ENCODE measurements around the gene PLA2G5.
"Not testable (repeated sequence)": the region's sequence is repeated elsewhere in the genome, so short reads cannot be mapped to it uniquely, and the experiment has no call there.

Gene PLA2G5

GRCh38 chr1:20037877-20038276, 32.1 kb upstream of the PLA2G5 start:
- H3K36me3 ChIP-seq (ENCODE audit: control insufficient read depth in 1 of 2, insufficient read depth in 2 of 2, low read length in 2 of 2): no peaks in the 10 kb centered on the region
- no peak overlapping the region for H3K27ac ChIP-seq (ENCODE audit: low read depth, low read length)
- H3K4me3 ChIP-seq (ENCODE audit: low read depth in 1 of 2, low read length in 2 of 2): no peak overlapping the region
- H3K9ac ChIP-seq (ENCODE audit: low read depth in 1 of 2, low read length in 2 of 2): no peak overlapping the region
- H3K9me3 ChIP-seq (ENCODE audit: control insufficient read depth in 1 of 2, low read length in 2 of 2): peaks cover 0 to 2% of the 10 kb centered on the region in 2 donors
- H3K27me3 ChIP-seq (ENCODE audit: control insufficient read depth in 1 of 2, insufficient read depth in 2 of 2, low read length in 2 of 2): peaks cover 0 to 3% of the 10 kb centered on the region in 2 donors
- no peaks in the 10 kb centered on the region for H3K4me1 ChIP-seq (ENCODE audit: control insufficient read depth in 1 of 2, insufficient read depth in 2 of 2, low read length in 2 of 2)

- peaks cover 3 to 5% of the 10 kb centered on the region in 2 donors for H3K9me3 ChIP-seq (ENCODE audit: control insufficient read depth in 1 of 2, low read length in 2 of 2)
- no peaks in the 10 kb centered on the region for H3K36me3 ChIP-seq (ENCODE audit: control insufficient read depth in 1 of 2, insufficient read depth in 2 of 2, low read length in 2 of 2)
- peaks cover 0 to under 1% of the 10 kb centered on the region in 2 donors for H3K27me3 ChIP-seq (ENCODE audit: control insufficient read depth in 1 of 2, insufficient read depth in 2 of 2, low read length in 2 of 2)
- no peak overlapping the region for H3K9ac ChIP-seq (ENCODE audit: low read depth in 1 of 2, low read length in 2 of 2)
- H3K4me1 ChIP-seq (ENCODE audit: control insufficient read depth in 1 of 2, insufficient read depth in 2 of 2, low read length in 2 of 2): no peaks in the 10 kb centered on the region
- H3K4me3 ChIP-seq (ENCODE audit: low read depth in 1 of 2, low read length in 2 of 2): no peak overlapping the region
- no peak overlapping the region for H3K27ac ChIP-seq (ENCODE audit: low read depth, low read length)
Observed at GRCh38 chr1:20047096-20047495, 22.9 kb upstream of the PLA2G5 start.

GRCh38 chr1:20048563-20048962, 21.4 kb upstream of the PLA2G5 start:
- H3K4me1 ChIP-seq (ENCODE audit: control insufficient read depth in 1 of 2, insufficient read depth in 2 of 2, low read length in 2 of 2): no peaks in the 10 kb centered on the region
- H3K9me3 ChIP-seq (ENCODE audit: control insufficient read depth in 1 of 2, low read length in 2 of 2): peaks cover 3 to 5% of the 10 kb centered on the region in 2 donors
- no peak overlapping the region for H3K9ac ChIP-seq (ENCODE audit: low read depth in 1 of 2, low read length in 2 of 2)
- no peak overlapping the region for H3K4me3 ChIP-seq (ENCODE audit: low read depth in 1 of 2, low read length in 2 of 2)
- no peaks in the 10 kb centered on the region for H3K36me3 ChIP-seq (ENCODE audit: control insufficient read depth in 1 of 2, insufficient read depth in 2 of 2, low read length in 2 of 2)
- H3K27me3 ChIP-seq (ENCODE audit: control insufficient read depth in 1 of 2, insufficient read depth in 2 of 2, low read length in 2 of 2): no peaks in the 10 kb centered on the region
- no peak overlapping the region for H3K27ac ChIP-seq (ENCODE audit: low read depth, low read length)

GRCh38 chr1:20049056-20049798, 20.8 kb upstream of the PLA2G5 start:
- H3K9me3 ChIP-seq (ENCODE audit: control insufficient read depth in 1 of 2, low read length in 2 of 2); H3K4me1 ChIP-seq (ENCODE audit: control insufficient read depth in 1 of 2, insufficient read depth in 2 of 2, low read length in 2 of 2); H3K27ac ChIP-seq (ENCODE audit: low read depth, low read length); H3K36me3 ChIP-seq (ENCODE audit: control insufficient read depth in 1 of 2, insufficient read depth in 2 of 2, low read length in 2 of 2); H3K27me3 ChIP-seq (ENCODE audit: control insufficient read depth in 1 of 2, insufficient read depth in 2 of 2, low read length in 2 of 2); H3K9ac ChIP-seq (ENCODE audit: low read depth in 1 of 2, low read length in 2 of 2); H3K4me3 ChIP-seq (ENCODE audit: low read depth in 1 of 2, low read length in 2 of 2): not testable (repeated sequence)

- Histone ChIP-seq H3K36me3 (ENCODE audit: control insufficient read depth in 1 of 2, insufficient read depth in 2 of 2, low read length in 2 of 2) (no peaks in the 10 kb centered on the region), H3K4me1 (ENCODE audit: control insufficient read depth in 1 of 2, insufficient read depth in 2 of 2, low read length in 2 of 2) (no peaks in the 10 kb centered on the region), H3K9me3 (ENCODE audit: control insufficient read depth in 1 of 2, low read length in 2 of 2) (peaks cover 3 to 5% of the 10 kb centered on the region in 2 donors), H3K9ac (ENCODE audit: low read depth in 1 of 2, low read length in 2 of 2) (no peak overlapping the region), H3K4me3 (ENCODE audit: low read depth in 1 of 2, low read length in 2 of 2) (no peak overlapping the region), H3K27ac (ENCODE audit: low read depth, low read length) (no peak overlapping the region), H3K27me3 (ENCODE audit: control insufficient read depth in 1 of 2, insufficient read depth in 2 of 2, low read length in 2 of 2) (peaks cover 0 to 3% of the 10 kb centered on the region in 2 donors)
Observed at GRCh38 chr1:20051218-20051829, 18.7 kb upstream of the PLA2G5 start.

GRCh38 chr1:20052386-20052785, 17.6 kb upstream of the PLA2G5 start:
- Histone ChIP-seq H3K27me3 (ENCODE audit: control insufficient read depth in 1 of 2, insufficient read depth in 2 of 2, low read length in 2 of 2) (peaks cover 0 to 3% of the 10 kb centered on the region in 2 donors), H3K4me3 (ENCODE audit: low read depth in 1 of 2, low read length in 2 of 2) (no peak overlapping the region), H3K9me3 (ENCODE audit: control insufficient read depth in 1 of 2, low read length in 2 of 2) (peaks cover 3 to 5% of the 10 kb centered on the region in 2 donors), H3K27ac (ENCODE audit: low read depth, low read length) (no peak overlapping the region), H3K9ac (ENCODE audit: low read depth in 1 of 2, low read length in 2 of 2) (no peak overlapping the region), H3K4me1 (ENCODE audit: control insufficient read depth in 1 of 2, insufficient read depth in 2 of 2, low read length in 2 of 2) (no peaks in the 10 kb centered on the region), H3K36me3 (ENCODE audit: control insufficient read depth in 1 of 2, insufficient read depth in 2 of 2, low read length in 2 of 2) (no peaks in the 10 kb centered on the region)

GRCh38 chr1:20057886-20058420, 12.0 kb upstream of the PLA2G5 start:
- Histone ChIP-seq H3K9me3 (ENCODE audit: control insufficient read depth in 1 of 2, low read length in 2 of 2) (no peaks in the 10 kb centered on the region), H3K27ac (ENCODE audit: low read depth, low read length) (no peak overlapping the region), H3K36me3 (ENCODE audit: control insufficient read depth in 1 of 2, insufficient read depth in 2 of 2, low read length in 2 of 2) (no peaks in the 10 kb centered on the region), H3K27me3 (ENCODE audit: control insufficient read depth in 1 of 2, insufficient read depth in 2 of 2, low read length in 2 of 2) (peaks cover 0 to 3% of the 10 kb centered on the region in 2 donors), H3K4me1 (ENCODE audit: control insufficient read depth in 1 of 2, insufficient read depth in 2 of 2, low read length in 2 of 2) (no peaks in the 10 kb centered on the region), H3K4me3 (ENCODE audit: low read depth in 1 of 2, low read length in 2 of 2) (no peak overlapping the region), H3K9ac (ENCODE audit: low read depth in 1 of 2, low read length in 2 of 2) (no peak overlapping the region)

GRCh38 chr1:20058531-20058930, 11.5 kb upstream of the PLA2G5 start:
- Histone ChIP-seq H3K27ac (ENCODE audit: low read depth, low read length) (no peak overlapping the region), H3K9ac (ENCODE audit: low read depth in 1 of 2, low read length in 2 of 2) (no peak overlapping the region), H3K36me3 (ENCODE audit: control insufficient read depth in 1 of 2, insufficient read depth in 2 of 2, low read length in 2 of 2) (no peaks in the 10 kb centered on the region), H3K27me3 (ENCODE audit: control insufficient read depth in 1 of 2, insufficient read depth in 2 of 2, low read length in 2 of 2) (peaks cover 0 to 3% of the 10 kb centered on the region in 2 donors), H3K9me3 (ENCODE audit: control insufficient read depth in 1 of 2, low read length in 2 of 2) (no peaks in the 10 kb centered on the region), H3K4me1 (ENCODE audit: control insufficient read depth in 1 of 2, insufficient read depth in 2 of 2, low read length in 2 of 2) (no peaks in the 10 kb centered on the region), H3K4me3 (ENCODE audit: low read depth in 1 of 2, low read length in 2 of 2) (no peak overlapping the region)

- no peak overlapping the region for H3K27ac ChIP-seq (ENCODE audit: low read depth, low read length)
- no peaks in the 10 kb centered on the region for H3K9me3 ChIP-seq (ENCODE audit: control insufficient read depth in 1 of 2, low read length in 2 of 2)
- no peak overlapping the region for H3K9ac ChIP-seq (ENCODE audit: low read depth in 1 of 2, low read length in 2 of 2)
- H3K4me3 ChIP-seq (ENCODE audit: low read depth in 1 of 2, low read length in 2 of 2): no peak overlapping the region
- H3K4me1 ChIP-seq (ENCODE audit: control insufficient read depth in 1 of 2, insufficient read depth in 2 of 2, low read length in 2 of 2): no peaks in the 10 kb centered on the region
- H3K36me3 ChIP-seq (ENCODE audit: control insufficient read depth in 1 of 2, insufficient read depth in 2 of 2, low read length in 2 of 2): no peaks in the 10 kb centered on the region
- peaks cover 0 to 3% of the 10 kb centered on the region in 2 donors for H3K27me3 ChIP-seq (ENCODE audit: control insufficient read depth in 1 of 2, insufficient read depth in 2 of 2, low read length in 2 of 2)
Observed at GRCh38 chr1:20059847-20060246, 10.1 kb upstream of the PLA2G5 start.

- not testable (repeated sequence) for H3K27ac ChIP-seq (ENCODE audit: low read depth, low read length); H3K27me3 ChIP-seq (ENCODE audit: control insufficient read depth in 1 of 2, insufficient read depth in 2 of 2, low read length in 2 of 2); H3K4me3 ChIP-seq (ENCODE audit: low read depth in 1 of 2, low read length in 2 of 2); H3K9me3 ChIP-seq (ENCODE audit: control insufficient read depth in 1 of 2, low read length in 2 of 2); H3K4me1 ChIP-seq (ENCODE audit: control insufficient read depth in 1 of 2, insufficient read depth in 2 of 2, low read length in 2 of 2); H3K9ac ChIP-seq (ENCODE audit: low read depth in 1 of 2, low read length in 2 of 2); H3K36me3 ChIP-seq (ENCODE audit: control insufficient read depth in 1 of 2, insufficient read depth in 2 of 2, low read length in 2 of 2)
Observed at GRCh38 chr1:20060791-20061190, 9.2 kb upstream of the PLA2G5 start.

Measured in duodenal mucosa (tissue), 2 donors.